GM23338 (cell line): ENCODE data around the gene AGRP. TPM values are rescaled to one million over a fixed set of nuclear protein-coding genes. Genes with fewer than 3 reads are reported as not detected.

Experiments
- ATAC-seq: fragments of 200-7000 bp; cut with Tn5 transposase; 3 replicates; pipeline ENCODE4 v1.9.1; 2020
- DNase-seq: peaks from one replicate; pipeline ENCODE4 v3.0.0-alpha.2; 2015; ENCODE audit warnings: low spot score
- H2AFZ ChIP-seq: fragments of 200-600 bp; sonication (generic); 2 replicates; pipeline ENCODE4 v1.8.0; 2016; ENCODE audit warnings: antibody characterized with exemption, mild to moderate bottlenecking, moderate library complexity
- H3F3A ChIP-seq: fragments of 200-600 bp; sonication (generic); replicated peaks from 2 replicates; pipeline ENCODE4 v1.8.0; 2017; ENCODE audit warnings: antibody characterized with exemption, mixed run types, low read depth
- H3K27ac ChIP-seq: fragments of 200-600 bp; sonication (generic); 2 replicates; pipeline ENCODE4 v1.6.1; 2016; ENCODE audit warnings: low read depth
- H3K27me3 ChIP-seq: fragments of 200-600 bp; sonication (generic); 2 replicates; pipeline ENCODE4 v1.8.0; 2016; ENCODE audit warnings: mild to moderate bottlenecking, mixed run types, moderate library complexity; ENCODE audit not compliant: insufficient read depth
- H3K36me3 ChIP-seq: fragments of 200-600 bp; sonication (generic); 2 replicates; pipeline ENCODE4 v1.8.0; 2016; ENCODE audit warnings: mild to moderate bottlenecking; ENCODE audit not compliant: insufficient read depth
- H3K4me1 ChIP-seq: fragments of 200-600 bp; sonication (generic); 2 replicates; pipeline ENCODE4 v1.8.0; 2016; ENCODE audit warnings: mild to moderate bottlenecking, moderate library complexity; ENCODE audit not compliant: insufficient read depth
- H3K4me2 ChIP-seq: fragments of 200-600 bp; sonication (generic); 2 replicates; pipeline ENCODE4 v1.7.1; 2017; ENCODE audit warnings: mixed run types
- H3K4me3 ChIP-seq: fragments of 200-600 bp; sonication (generic); 2 replicates; pipeline ENCODE4 v1.6.1; 2016; ENCODE audit warnings: mixed run types
- H3K79me2 ChIP-seq: fragments of 200-600 bp; sonication (generic); replicated peaks from 2 replicates; pipeline ENCODE4 v1.8.0; 2017; ENCODE audit warnings: mild to moderate bottlenecking; ENCODE audit not compliant: insufficient read depth
- H3K9me2 ChIP-seq: fragments of 200-600 bp; sonication (generic); 2 replicates; pipeline ENCODE4 v1.8.0; 2017; ENCODE audit not compliant: insufficient read depth
- H4K20me1 ChIP-seq: fragments of 200-600 bp; sonication (generic); replicated peaks from 2 replicates; pipeline ENCODE4 v1.8.0; 2017; ENCODE audit warnings: mild to moderate bottlenecking; ENCODE audit not compliant: insufficient read depth
- H3K27ac Mint-ChIP-seq: 2 replicates; pipeline ENCODE4 v1.8.0; 2020; ENCODE audit warnings: inconsistent platforms, mild to moderate bottlenecking, moderate library complexity, mixed read lengths
- H3K27me3 Mint-ChIP-seq: 3 replicates; pipeline ENCODE4 v1.8.0; 2022; ENCODE audit warnings: low read depth, mild to moderate bottlenecking, moderate library complexity, mixed read lengths, inconsistent platforms; ENCODE audit not compliant: insufficient read depth, poor library complexity
- H3K36me3 Mint-ChIP-seq: 3 replicates; pipeline ENCODE4 v1.8.0; 2021; ENCODE audit warnings: low read depth, mild to moderate bottlenecking, inconsistent platforms, moderate library complexity, mixed read lengths
- H3K4me1 Mint-ChIP-seq: 3 replicates; pipeline ENCODE4 v1.8.0; 2020; ENCODE audit warnings: mild to moderate bottlenecking, inconsistent platforms, mixed read lengths
- H3K4me3 Mint-ChIP-seq: 3 replicates; pipeline ENCODE4 v1.8.0; 2021; ENCODE audit warnings: moderate library complexity, mild to moderate bottlenecking, inconsistent platforms, mixed read lengths
- H3K9me3 Mint-ChIP-seq: 3 replicates; pipeline ENCODE4 v1.8.0; 2020; ENCODE audit warnings: moderate library complexity, mild to moderate bottlenecking, inconsistent platforms, mixed read lengths
- CREB1 ChIP-seq: fragments of 250-450 bp; sonication (Bioruptor Pico); IDR thresholded peaks from 2 replicates; pipeline ENCODE4 v1.5.0; 2020; ENCODE audit warnings: low read depth, mild to moderate bottlenecking, moderate library complexity
- EZH2 ChIP-seq: fragments of 200-600 bp; sonication (generic); IDR thresholded peaks from one replicate; pipeline ENCODE4 v1.8.0; 2017; ENCODE audit warnings: antibody characterized with exemption, mild to moderate bottlenecking, low read depth; ENCODE audit not compliant: unreplicated experiment
- EZH2phosphoT487 ChIP-seq: fragments of 200-600 bp; sonication (generic); IDR thresholded peaks from one replicate; pipeline ENCODE4 v1.8.1; 2018; ENCODE audit warnings: antibody characterized with exemption; ENCODE audit not compliant: unreplicated experiment
- JUNB ChIP-seq: IDR thresholded peaks from one replicate; pipeline ENCODE4 v1.6.1; 2016; ENCODE audit warnings: antibody characterized with exemption; ENCODE audit not compliant: unreplicated experiment
- NANOG ChIP-seq: IDR thresholded peaks from 2 replicates; pipeline ENCODE4 v1.6.1; 2016; ENCODE audit warnings: antibody characterized with exemption, borderline replicate concordance
- POLR2AphosphoS5 ChIP-seq: IDR thresholded peaks from 2 replicates; pipeline ENCODE4 v1.6.1; 2016; ENCODE audit warnings: antibody characterized with exemption, low read depth
- STAT1 ChIP-seq: IDR thresholded peaks from one replicate; pipeline ENCODE4 v1.6.1; 2016; ENCODE audit warnings: antibody characterized with exemption; ENCODE audit not compliant: unreplicated experiment
- ZNF114 ChIP-seq: fragments of 250-450 bp; sonication (Bioruptor Pico); IDR thresholded peaks from 2 replicates; pipeline ENCODE4 v1.5.0; 2020; ENCODE audit warnings: mild to moderate bottlenecking, moderate library complexity
- ZNF331 ChIP-seq: fragments of 250-450 bp; sonication (Bioruptor Pico); IDR thresholded peaks from 2 replicates; pipeline ENCODE4 v1.5.0; 2020; ENCODE audit warnings: low read depth, mild to moderate bottlenecking, moderate library complexity
- polyA plus RNA-seq: library from polyadenylated mRNA; unstranded; fragments of >200 nt; fragmentation: Nextera tagmentation; extraction: Ambion mirVana; gene quantifications from 2 replicates; pipeline ENCODE4 v1.2.1, GENCODE V29; 2016
- total RNA-seq: library from RNA; depleted of rRNA; stranded (reverse); fragments of >200 nt; shearing (Covaris generic); gene quantifications from 2 replicates; pipeline ENCODE4 v1.2.3, GENCODE V29; 2014
- TF ChIP-seq, protein P1 (sequence below): fragments of 250-450 bp; sonication (Bioruptor Pico); IDR thresholded peaks from 2 replicates; pipeline ENCODE4 v1.5.0; 2020; ENCODE audit warnings: mild to moderate bottlenecking, moderate library complexity
- TF ChIP-seq, protein P2 (sequence below): IDR thresholded peaks from one replicate; pipeline ENCODE4 v1.6.1; 2018; ENCODE audit warnings: antibody characterized with exemption; ENCODE audit not compliant: unreplicated experiment
- TF ChIP-seq, protein P3 (sequence below): IDR thresholded peaks from 2 replicates; pipeline ENCODE4 v1.6.1; 2016; ENCODE audit warnings: antibody characterized with exemption
- TF ChIP-seq, protein P4 (sequence below), 2 experiments: fragments of 200-600 bp in 1 of 2; sonication (generic) in 1 of 2; conservative IDR thresholded peaks; 2 replicates each; pipeline versions ENCODE4 v1.5.1 to v1.6.1; 2016 to 2017; ENCODE audit warnings: antibody characterized with exemption in 2 of 2, low read depth in 2 of 2, mild to moderate bottlenecking in 2 of 2, moderate library complexity in 1 of 2

AGRP gene
- total and polyA plus RNA-seq, 2 experiments from 2014 or later = not detected

DNA sequence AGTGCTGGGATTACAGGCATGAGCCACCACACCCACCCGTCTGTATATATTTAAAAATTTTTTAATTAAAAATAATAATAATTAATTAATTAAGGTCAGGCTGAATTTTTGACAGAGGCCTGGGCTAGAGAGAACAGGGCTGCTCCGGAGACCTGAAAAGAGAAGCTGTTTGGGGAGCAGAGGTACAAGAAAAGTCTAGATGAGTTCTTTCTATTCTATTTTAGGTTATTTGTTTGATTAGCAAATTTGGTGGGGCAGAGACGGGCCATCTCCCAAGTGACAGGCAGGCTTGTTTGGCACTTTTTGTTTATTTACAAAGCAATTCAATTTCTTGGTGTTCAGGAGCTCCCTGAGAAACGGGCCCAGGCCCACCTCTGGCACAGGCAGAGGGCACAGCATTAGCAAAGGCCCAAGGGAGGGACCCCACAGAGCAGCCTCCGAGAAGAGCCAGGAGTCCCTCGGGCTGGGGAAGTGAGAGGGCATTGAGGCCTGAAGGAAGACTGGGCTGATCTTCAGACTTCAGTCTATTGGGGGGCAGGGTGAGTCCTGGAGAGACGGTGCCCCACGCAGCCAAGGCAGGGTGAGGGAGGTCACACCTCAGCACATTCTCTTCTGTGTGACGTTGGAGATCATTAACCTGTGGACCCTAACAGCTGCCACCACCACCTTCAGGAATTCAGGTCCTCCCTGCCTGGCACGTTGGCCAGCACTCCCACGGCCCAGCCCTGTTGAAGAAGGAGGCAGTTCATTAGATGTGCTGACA lies 34.5 kb upstream of the AGRP start:
- Histone ChIP-seq H3K4me1 (no peaks in the 10 kb centered on the region), H3K36me3 (no peaks in the 10 kb centered on the region), H3K4me2 (no peak overlapping the region), H3K79me2 (no peaks in the 10 kb centered on the region), H3K9me2 (no peaks in the 10 kb centered on the region), H2AFZ (no peak overlapping the region), H3F3A (no peaks in the 10 kb centered on the region), H3K27ac (no peak overlapping the region), H3K4me3 (no peak overlapping the region), H4K20me1 (no peaks in the 10 kb centered on the region), H3K27me3 (peaks cover 29% of the 10 kb centered on the region)
- DNase-seq (no peak), ATAC-seq (no peak)
- no peaks in the 10 kb centered on the region; the same call in 2 of the 3 replicates for H3K4me1 Mint-ChIP-seq
- TF ChIP-seq, protein P1, sequence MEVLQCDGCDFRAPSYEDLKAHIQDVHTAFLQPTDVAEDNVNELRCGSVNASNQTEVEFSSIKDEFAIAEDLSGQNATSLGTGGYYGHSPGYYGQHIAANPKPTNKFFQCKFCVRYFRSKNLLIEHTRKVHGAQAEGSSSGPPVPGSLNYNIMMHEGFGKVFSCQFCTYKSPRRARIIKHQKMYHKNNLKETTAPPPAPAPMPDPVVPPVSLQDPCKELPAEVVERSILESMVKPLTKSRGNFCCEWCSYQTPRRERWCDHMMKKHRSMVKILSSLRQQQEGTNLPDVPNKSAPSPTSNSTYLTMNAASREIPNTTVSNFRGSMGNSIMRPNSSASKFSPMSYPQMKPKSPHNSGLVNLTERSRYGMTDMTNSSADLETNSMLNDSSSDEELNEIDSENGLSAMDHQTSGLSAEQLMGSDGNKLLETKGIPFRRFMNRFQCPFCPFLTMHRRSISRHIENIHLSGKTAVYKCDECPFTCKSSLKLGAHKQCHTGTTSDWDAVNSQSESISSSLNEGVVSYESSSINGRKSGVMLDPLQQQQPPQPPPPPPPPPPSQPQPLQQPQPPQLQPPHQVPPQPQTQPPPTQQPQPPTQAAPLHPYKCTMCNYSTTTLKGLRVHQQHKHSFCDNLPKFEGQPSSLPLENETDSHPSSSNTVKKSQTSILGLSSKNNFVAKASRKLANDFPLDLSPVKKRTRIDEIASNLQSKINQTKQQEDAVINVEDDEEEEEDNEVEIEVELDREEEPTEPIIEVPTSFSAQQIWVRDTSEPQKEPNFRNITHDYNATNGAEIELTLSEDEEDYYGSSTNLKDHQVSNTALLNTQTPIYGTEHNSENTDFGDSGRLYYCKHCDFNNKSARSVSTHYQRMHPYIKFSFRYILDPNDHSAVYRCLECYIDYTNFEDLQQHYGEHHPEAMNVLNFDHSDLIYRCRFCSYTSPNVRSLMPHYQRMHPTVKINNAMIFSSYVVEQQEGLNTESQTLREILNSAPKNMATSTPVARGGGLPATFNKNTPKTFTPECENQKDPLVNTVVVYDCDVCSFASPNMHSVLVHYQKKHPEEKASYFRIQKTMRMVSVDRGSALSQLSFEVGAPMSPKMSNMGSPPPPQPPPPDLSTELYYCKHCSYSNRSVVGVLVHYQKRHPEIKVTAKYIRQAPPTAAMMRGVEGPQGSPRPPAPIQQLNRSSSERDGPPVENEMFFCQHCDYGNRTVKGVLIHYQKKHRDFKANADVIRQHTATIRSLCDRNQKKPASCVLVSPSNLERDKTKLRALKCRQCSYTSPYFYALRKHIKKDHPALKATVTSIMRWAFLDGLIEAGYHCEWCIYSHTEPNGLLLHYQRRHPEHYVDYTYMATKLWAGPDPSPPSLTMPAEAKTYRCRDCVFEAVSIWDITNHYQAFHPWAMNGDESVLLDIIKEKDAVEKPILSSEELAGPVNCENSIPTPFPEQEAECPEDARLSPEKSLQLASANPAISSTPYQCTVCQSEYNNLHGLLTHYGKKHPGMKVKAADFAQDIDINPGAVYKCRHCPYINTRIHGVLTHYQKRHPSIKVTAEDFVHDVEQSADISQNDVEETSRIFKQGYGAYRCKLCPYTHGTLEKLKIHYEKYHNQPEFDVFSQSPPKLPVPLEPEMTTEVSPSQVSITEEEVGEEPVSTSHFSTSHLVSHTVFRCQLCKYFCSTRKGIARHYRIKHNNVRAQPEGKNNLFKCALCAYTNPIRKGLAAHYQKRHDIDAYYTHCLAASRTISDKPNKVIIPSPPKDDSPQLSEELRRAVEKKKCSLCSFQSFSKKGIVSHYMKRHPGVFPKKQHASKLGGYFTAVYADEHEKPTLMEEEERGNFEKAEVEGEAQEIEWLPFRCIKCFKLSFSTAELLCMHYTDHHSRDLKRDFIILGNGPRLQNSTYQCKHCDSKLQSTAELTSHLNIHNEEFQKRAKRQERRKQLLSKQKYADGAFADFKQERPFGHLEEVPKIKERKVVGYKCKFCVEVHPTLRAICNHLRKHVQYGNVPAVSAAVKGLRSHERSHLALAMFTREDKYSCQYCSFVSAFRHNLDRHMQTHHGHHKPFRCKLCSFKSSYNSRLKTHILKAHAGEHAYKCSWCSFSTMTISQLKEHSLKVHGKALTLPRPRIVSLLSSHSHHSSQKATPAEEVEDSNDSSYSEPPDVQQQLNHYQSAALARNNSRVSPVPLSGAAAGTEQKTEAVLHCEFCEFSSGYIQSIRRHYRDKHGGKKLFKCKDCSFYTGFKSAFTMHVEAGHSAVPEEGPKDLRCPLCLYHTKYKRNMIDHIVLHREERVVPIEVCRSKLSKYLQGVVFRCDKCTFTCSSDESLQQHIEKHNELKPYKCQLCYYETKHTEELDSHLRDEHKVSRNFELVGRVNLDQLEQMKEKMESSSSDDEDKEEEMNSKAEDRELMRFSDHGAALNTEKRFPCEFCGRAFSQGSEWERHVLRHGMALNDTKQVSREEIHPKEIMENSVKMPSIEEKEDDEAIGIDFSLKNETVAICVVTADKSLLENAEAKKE (CRISPR knock-in tag) = no peak
- no peak for TF ChIP-seq ZNF114 (CRISPR knock-in tag)
- TF ChIP-seq STAT1 = no peak
- TF ChIP-seq, protein P2, sequence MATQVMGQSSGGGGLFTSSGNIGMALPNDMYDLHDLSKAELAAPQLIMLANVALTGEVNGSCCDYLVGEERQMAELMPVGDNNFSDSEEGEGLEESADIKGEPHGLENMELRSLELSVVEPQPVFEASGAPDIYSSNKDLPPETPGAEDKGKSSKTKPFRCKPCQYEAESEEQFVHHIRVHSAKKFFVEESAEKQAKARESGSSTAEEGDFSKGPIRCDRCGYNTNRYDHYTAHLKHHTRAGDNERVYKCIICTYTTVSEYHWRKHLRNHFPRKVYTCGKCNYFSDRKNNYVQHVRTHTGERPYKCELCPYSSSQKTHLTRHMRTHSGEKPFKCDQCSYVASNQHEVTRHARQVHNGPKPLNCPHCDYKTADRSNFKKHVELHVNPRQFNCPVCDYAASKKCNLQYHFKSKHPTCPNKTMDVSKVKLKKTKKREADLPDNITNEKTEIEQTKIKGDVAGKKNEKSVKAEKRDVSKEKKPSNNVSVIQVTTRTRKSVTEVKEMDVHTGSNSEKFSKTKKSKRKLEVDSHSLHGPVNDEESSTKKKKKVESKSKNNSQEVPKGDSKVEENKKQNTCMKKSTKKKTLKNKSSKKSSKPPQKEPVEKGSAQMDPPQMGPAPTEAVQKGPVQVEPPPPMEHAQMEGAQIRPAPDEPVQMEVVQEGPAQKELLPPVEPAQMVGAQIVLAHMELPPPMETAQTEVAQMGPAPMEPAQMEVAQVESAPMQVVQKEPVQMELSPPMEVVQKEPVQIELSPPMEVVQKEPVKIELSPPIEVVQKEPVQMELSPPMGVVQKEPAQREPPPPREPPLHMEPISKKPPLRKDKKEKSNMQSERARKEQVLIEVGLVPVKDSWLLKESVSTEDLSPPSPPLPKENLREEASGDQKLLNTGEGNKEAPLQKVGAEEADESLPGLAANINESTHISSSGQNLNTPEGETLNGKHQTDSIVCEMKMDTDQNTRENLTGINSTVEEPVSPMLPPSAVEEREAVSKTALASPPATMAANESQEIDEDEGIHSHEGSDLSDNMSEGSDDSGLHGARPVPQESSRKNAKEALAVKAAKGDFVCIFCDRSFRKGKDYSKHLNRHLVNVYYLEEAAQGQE = no peak
- no peak for TF ChIP-seq POLR2AphosphoS5
- TF ChIP-seq ZNF331 (CRISPR knock-in tag) = no peak
- no peak for TF ChIP-seq NANOG
- TF ChIP-seq, protein P3, sequence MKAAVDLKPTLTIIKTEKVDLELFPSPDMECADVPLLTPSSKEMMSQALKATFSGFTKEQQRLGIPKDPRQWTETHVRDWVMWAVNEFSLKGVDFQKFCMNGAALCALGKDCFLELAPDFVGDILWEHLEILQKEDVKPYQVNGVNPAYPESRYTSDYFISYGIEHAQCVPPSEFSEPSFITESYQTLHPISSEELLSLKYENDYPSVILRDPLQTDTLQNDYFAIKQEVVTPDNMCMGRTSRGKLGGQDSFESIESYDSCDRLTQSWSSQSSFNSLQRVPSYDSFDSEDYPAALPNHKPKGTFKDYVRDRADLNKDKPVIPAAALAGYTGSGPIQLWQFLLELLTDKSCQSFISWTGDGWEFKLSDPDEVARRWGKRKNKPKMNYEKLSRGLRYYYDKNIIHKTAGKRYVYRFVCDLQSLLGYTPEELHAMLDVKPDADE = no peak
- no peak for TF ChIP-seq EZH2phosphoT487
- TF ChIP-seq EZH2 = no peak
- no peak for TF ChIP-seq CREB1 (CRISPR knock-in tag)
- TF ChIP-seq, protein P4, sequence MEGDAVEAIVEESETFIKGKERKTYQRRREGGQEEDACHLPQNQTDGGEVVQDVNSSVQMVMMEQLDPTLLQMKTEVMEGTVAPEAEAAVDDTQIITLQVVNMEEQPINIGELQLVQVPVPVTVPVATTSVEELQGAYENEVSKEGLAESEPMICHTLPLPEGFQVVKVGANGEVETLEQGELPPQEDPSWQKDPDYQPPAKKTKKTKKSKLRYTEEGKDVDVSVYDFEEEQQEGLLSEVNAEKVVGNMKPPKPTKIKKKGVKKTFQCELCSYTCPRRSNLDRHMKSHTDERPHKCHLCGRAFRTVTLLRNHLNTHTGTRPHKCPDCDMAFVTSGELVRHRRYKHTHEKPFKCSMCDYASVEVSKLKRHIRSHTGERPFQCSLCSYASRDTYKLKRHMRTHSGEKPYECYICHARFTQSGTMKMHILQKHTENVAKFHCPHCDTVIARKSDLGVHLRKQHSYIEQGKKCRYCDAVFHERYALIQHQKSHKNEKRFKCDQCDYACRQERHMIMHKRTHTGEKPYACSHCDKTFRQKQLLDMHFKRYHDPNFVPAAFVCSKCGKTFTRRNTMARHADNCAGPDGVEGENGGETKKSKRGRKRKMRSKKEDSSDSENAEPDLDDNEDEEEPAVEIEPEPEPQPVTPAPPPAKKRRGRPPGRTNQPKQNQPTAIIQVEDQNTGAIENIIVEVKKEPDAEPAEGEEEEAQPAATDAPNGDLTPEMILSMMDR (conservative IDR thresholded peaks at IDR 0.05; ENCODE audit: low read depth in 2 of 2) = no peak
- TF ChIP-seq JUNB = no peak
- no peaks in the 10 kb centered on the region for H3K36me3 Mint-ChIP-seq
- peaks cover 43% of the 10 kb centered on the region for H3K27me3 Mint-ChIP-seq
- H3K4me3 Mint-ChIP-seq = no peak overlapping the region
- no peaks in the 10 kb centered on the region; the same call in 2 of the 3 replicates for H3K9me3 Mint-ChIP-seq
- H3K27ac Mint-ChIP-seq = no peak overlapping the region
